A549 (cell line): ENCODE measurements around the gene NDUFV3.
"Not testable (repeated sequence)": the region's sequence is repeated elsewhere in the genome, so short reads cannot be mapped to it uniquely, and the experiment has no call there.

Source experiments
- CHD2 ChIP-seq: fragments of 150-350 bp; IDR thresholded peaks from 2 replicates; pipeline ENCODE4 v1.6.1; 2014; ENCODE audit warnings: low read length; ENCODE audit not compliant: partially characterized antibody
- EP300 ChIP-seq, 2 experiments: fragments of >200 bp; sonication (Bioruptor Twin); formaldehyde crosslinking; IDR thresholded peaks; 2 replicates in 1 of 2; 3 replicates in 1 of 2; pipeline ENCODE4 v1.6.1; 2016 to 2017
- KDM5A ChIP-seq: fragments of 200-600 bp; sonication (generic); IDR thresholded peaks from 2 replicates; pipeline ENCODE4 v1.6.1; 2016; ENCODE audit warnings: antibody characterized with exemption, mild to moderate bottlenecking
- NFE2L2 ChIP-seq: fragments of 150-350 bp; conservative IDR thresholded peaks from 2 replicates; pipeline ENCODE4 v1.6.1; 2014; ENCODE audit warnings: low read length
- NR3C1 ChIP-seq: fragments of >200 bp; sonication (Bioruptor Twin); formaldehyde crosslinking; IDR thresholded peaks from 3 replicates; pipeline ENCODE4 v1.6.1; 2017
- POLR2A ChIP-seq: IDR thresholded peaks from 2 replicates; pipeline ENCODE4 v1.6.1; 2012; ENCODE audit warnings: mild to moderate bottlenecking, low read length
- RAD21 ChIP-seq, 2 experiments: fragments of >200 bp in 1 of 2; sonication (Bioruptor Twin) in 1 of 2; formaldehyde crosslinking in 1 of 2; IDR thresholded peaks in 1 of 2; conservative IDR thresholded peaks in 1 of 2; 2 replicates in 1 of 2; 3 replicates in 1 of 2; pipeline ENCODE4 v1.6.1; 2012 to 2018; ENCODE audit warnings: inconsistent platforms in 1 of 2
- TF ChIP-seq, protein P1 (sequence below): fragments of >200 bp; sonication (Bioruptor Twin); formaldehyde crosslinking; IDR thresholded peaks from 3 replicates; pipeline ENCODE4 v1.5.1; 2016

DNA sequence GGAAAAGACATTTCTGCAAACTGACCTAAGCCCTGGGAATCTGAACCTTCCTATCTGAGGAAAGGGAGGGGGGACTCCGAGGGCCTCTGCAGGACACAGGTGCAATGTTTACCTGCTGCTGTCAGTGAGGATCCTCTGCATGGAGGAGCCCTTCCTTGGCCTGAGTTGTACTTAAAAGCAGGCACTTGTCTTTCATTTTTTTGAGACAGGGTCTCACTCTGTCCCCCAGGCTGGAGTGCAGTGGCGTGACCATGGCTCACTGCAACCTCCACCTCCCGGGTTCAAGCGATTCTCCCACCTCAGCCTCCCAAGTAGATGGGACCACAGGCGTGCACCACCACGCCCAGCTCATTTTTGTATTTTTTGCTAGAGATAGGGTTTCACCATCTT lies 45.5 kb downstream of the NDUFV3 start:
- TF ChIP-seq KDM5A; EP300 (IDR thresholded peaks at IDR 0.05); RAD21 (conservative IDR thresholded peaks at IDR 0.05 in 1 of 2, IDR thresholded peaks at IDR 0.05 in 1 of 2); NR3C1; POLR2A; NFE2L2; CHD2: not testable (repeated sequence)
- TF ChIP-seq, protein P1, sequence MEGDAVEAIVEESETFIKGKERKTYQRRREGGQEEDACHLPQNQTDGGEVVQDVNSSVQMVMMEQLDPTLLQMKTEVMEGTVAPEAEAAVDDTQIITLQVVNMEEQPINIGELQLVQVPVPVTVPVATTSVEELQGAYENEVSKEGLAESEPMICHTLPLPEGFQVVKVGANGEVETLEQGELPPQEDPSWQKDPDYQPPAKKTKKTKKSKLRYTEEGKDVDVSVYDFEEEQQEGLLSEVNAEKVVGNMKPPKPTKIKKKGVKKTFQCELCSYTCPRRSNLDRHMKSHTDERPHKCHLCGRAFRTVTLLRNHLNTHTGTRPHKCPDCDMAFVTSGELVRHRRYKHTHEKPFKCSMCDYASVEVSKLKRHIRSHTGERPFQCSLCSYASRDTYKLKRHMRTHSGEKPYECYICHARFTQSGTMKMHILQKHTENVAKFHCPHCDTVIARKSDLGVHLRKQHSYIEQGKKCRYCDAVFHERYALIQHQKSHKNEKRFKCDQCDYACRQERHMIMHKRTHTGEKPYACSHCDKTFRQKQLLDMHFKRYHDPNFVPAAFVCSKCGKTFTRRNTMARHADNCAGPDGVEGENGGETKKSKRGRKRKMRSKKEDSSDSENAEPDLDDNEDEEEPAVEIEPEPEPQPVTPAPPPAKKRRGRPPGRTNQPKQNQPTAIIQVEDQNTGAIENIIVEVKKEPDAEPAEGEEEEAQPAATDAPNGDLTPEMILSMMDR = not testable (repeated sequence)
